Measurements from ENCODE around the gene ING1.
"Not testable (repeated sequence)": the region's sequence is repeated elsewhere in the genome, so short reads cannot be mapped to it uniquely, and the experiment has no call there.

Gene ING1

DNA sequence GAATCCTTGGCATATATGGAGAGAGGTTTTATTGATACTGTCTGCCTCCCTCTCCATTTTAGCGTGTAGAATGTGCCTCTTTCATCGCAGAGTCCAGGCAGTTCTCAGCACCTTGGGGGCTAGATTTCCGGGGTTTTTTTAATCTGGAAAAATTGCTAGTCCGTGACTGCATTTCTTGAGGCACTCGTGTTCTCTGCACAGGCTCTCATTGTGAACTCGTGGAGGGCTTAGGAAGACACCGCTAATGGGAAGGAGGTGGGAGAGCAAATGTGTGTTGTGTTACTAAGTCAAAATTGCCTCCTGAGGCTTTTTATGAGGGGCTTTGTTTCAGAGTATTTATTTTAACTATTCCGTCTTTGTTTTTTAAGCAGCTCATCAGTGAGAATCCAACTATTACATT lies 10.1 kb downstream of the ING1 start:
- Histone ChIP-seq H3K4me1 (ENCODE audit: insufficient read depth, low read length, poor library complexity, severe bottlenecking) (no peaks in the 10 kb centered on the region), H3K9ac (ENCODE audit: low read depth, low read length, poor library complexity, severe bottlenecking) (no peak overlapping the region), H3K9me2 (replicated peaks; ENCODE audit: low read depth, low read length) (no peaks in the 10 kb centered on the region), H2AFZ (ENCODE audit: low read length) (no peak overlapping the region), H3K4me3 (ENCODE audit: low read length, poor library complexity, severe bottlenecking) (no peak overlapping the region), H3K4me2 (ENCODE audit: low read depth, low read length, poor library complexity, severe bottlenecking) (no peak overlapping the region), H3K9me3 (ENCODE audit: insufficient read depth, low read depth, low read length) (no peaks in the 10 kb centered on the region), H3K36me3 (ENCODE audit: insufficient read depth, low read length) (peaks cover 29% of the 10 kb centered on the region; the same call in 1 of the 2 replicates), H3F3A (ENCODE audit: low read depth) (no peaks in the 10 kb centered on the region; the same call in 1 of the 2 replicates), H4K20me1 (ENCODE audit: insufficient read depth, low read length, poor library complexity, severe bottlenecking) (peaks cover 23% of the 10 kb centered on the region), H3K27me3 (ENCODE audit: insufficient read depth, low read length, poor library complexity, severe bottlenecking) (no peaks in the 10 kb centered on the region), H3K79me2 (ENCODE audit: insufficient read depth, low read length) (peaks cover 39% of the 10 kb centered on the region)
- TF ChIP-seq, protein P1, sequence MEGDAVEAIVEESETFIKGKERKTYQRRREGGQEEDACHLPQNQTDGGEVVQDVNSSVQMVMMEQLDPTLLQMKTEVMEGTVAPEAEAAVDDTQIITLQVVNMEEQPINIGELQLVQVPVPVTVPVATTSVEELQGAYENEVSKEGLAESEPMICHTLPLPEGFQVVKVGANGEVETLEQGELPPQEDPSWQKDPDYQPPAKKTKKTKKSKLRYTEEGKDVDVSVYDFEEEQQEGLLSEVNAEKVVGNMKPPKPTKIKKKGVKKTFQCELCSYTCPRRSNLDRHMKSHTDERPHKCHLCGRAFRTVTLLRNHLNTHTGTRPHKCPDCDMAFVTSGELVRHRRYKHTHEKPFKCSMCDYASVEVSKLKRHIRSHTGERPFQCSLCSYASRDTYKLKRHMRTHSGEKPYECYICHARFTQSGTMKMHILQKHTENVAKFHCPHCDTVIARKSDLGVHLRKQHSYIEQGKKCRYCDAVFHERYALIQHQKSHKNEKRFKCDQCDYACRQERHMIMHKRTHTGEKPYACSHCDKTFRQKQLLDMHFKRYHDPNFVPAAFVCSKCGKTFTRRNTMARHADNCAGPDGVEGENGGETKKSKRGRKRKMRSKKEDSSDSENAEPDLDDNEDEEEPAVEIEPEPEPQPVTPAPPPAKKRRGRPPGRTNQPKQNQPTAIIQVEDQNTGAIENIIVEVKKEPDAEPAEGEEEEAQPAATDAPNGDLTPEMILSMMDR (conservative IDR thresholded peaks at IDR 0.05; ENCODE audit: low read length) = no peak
- TF ChIP-seq EZH2phosphoT487 (IDR thresholded peaks at IDR 0.05; ENCODE audit: borderline replicate concordance) = no peak

DNA sequence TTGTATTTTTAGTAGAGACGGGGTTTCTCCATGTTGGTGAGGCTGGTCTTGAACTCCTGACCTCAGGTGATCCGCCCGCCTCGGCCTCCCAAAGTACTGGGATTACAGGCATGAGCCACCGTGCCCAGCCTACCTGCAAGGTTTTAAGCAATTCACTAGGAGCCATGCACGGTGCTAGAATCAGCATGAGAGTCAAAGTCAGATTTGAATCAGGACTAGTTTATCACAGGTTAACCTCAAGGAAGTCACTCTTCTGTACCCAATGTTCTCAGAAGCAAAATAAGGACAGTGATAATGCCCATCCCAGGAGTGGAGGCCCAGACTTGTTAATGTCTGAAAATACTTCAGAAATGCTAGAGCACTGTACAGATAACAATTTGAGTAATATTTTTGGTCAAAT lies 12.7 kb downstream of the ING1 start:
- H3K4me2 ChIP-seq (ENCODE audit: low read depth, low read length, poor library complexity, severe bottlenecking); H3K9me2 ChIP-seq (replicated peaks; ENCODE audit: low read depth, low read length); H3K27me3 ChIP-seq (ENCODE audit: insufficient read depth, low read length, poor library complexity, severe bottlenecking); H3K4me1 ChIP-seq (ENCODE audit: insufficient read depth, low read length, poor library complexity, severe bottlenecking); H3K4me3 ChIP-seq (ENCODE audit: low read length, poor library complexity, severe bottlenecking); H4K20me1 ChIP-seq (ENCODE audit: insufficient read depth, low read length, poor library complexity, severe bottlenecking); H3K9me3 ChIP-seq (ENCODE audit: insufficient read depth, low read depth, low read length); H2AFZ ChIP-seq (ENCODE audit: low read length); H3K9ac ChIP-seq (ENCODE audit: low read depth, low read length, poor library complexity, severe bottlenecking); H3F3A ChIP-seq (ENCODE audit: low read depth): not testable (repeated sequence)
- Histone ChIP-seq H3K79me2 (ENCODE audit: insufficient read depth, low read length) (peaks cover 14% of the 10 kb centered on the region), H3K36me3 (ENCODE audit: insufficient read depth, low read length) (peaks cover 10% of the 10 kb centered on the region; the same call in 1 of the 2 replicates)

DNA sequence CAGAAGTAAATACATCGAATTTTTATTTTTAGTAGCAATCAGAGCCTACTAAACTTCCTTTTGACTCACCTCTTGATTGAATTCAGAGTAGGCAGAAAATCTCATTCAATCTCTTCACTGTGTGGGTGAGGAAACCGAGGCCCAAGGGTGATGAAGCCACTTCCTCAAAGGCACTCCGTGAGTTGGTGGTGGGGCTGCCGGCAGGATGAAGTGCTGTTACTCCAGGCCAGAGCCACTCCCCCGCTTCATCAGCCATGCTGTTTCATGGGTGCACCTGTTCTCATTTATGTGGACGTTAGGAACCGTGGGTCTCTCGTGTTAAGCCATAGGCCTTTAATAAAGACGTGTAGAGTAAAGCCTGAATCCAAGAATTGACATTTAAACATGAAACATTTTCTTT lies 13.2 kb downstream of the ING1 start:
- Histone ChIP-seq H3F3A (ENCODE audit: low read depth) (no peaks in the 10 kb centered on the region; the same call in 1 of the 2 replicates), H3K9ac (ENCODE audit: low read depth, low read length, poor library complexity, severe bottlenecking) (no peak overlapping the region), H3K79me2 (ENCODE audit: insufficient read depth, low read length) (peaks cover 9% of the 10 kb centered on the region), H3K4me1 (ENCODE audit: insufficient read depth, low read length, poor library complexity, severe bottlenecking) (no peaks in the 10 kb centered on the region), H3K27me3 (ENCODE audit: insufficient read depth, low read length, poor library complexity, severe bottlenecking) (no peaks in the 10 kb centered on the region), H3K9me3 (ENCODE audit: insufficient read depth, low read depth, low read length) (no peaks in the 10 kb centered on the region), H3K9me2 (replicated peaks; ENCODE audit: low read depth, low read length) (no peaks in the 10 kb centered on the region), H3K4me3 (ENCODE audit: low read length, poor library complexity, severe bottlenecking) (no peak overlapping the region), H3K4me2 (ENCODE audit: low read depth, low read length, poor library complexity, severe bottlenecking) (no peak overlapping the region), H2AFZ (ENCODE audit: low read length) (no peak overlapping the region), H4K20me1 (ENCODE audit: insufficient read depth, low read length, poor library complexity, severe bottlenecking) (peaks cover 6% of the 10 kb centered on the region), H3K36me3 (ENCODE audit: insufficient read depth, low read length) (peaks cover 9% of the 10 kb centered on the region; the same call in 1 of the 2 replicates)
- TF ChIP-seq, protein P1 (conservative IDR thresholded peaks at IDR 0.05; ENCODE audit: low read length) = no peak
- no peak for TF ChIP-seq EZH2phosphoT487 (IDR thresholded peaks at IDR 0.05; ENCODE audit: borderline replicate concordance)

DNA sequence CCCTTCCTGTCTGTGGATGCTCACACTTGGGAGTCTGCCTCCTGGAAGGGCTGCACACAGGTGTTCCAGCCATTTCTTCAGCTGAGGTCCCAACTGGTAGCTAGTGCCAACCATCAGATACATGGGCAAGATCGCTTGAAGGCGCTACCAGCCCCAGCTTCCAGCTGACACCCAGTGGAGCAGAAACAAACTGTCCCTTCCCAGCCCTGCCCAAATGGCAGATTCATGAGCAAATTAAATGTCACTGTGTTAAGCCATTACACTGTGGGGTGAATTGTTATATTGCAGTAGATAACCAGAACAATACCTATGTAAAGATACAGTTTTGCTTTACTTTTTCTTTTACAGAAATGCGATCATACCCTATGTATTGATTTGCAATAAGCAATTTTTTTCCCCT lies 17.6 kb downstream of the ING1 start:
- H2AFZ ChIP-seq (ENCODE audit: low read length) = no peak overlapping the region
- TF ChIP-seq, protein P1 (conservative IDR thresholded peaks at IDR 0.05; ENCODE audit: low read length) = no peak
- no peak for TF ChIP-seq EZH2phosphoT487 (IDR thresholded peaks at IDR 0.05; ENCODE audit: borderline replicate concordance)

More for the DNA sequence above, 17.6 kb downstream of the ING1 start:
- Histone ChIP-seq H3K27me3 (ENCODE audit: insufficient read depth, low read length, poor library complexity, severe bottlenecking) (no peaks in the 10 kb centered on the region), H3K36me3 (ENCODE audit: insufficient read depth, low read length) (no peaks in the 10 kb centered on the region), H3K9me2 (replicated peaks; ENCODE audit: low read depth, low read length) (no peaks in the 10 kb centered on the region), H3F3A (ENCODE audit: low read depth) (no peaks in the 10 kb centered on the region), H3K9ac (ENCODE audit: low read depth, low read length, poor library complexity, severe bottlenecking) (no peak overlapping the region), H4K20me1 (ENCODE audit: insufficient read depth, low read length, poor library complexity, severe bottlenecking) (no peaks in the 10 kb centered on the region), H3K4me3 (ENCODE audit: low read length, poor library complexity, severe bottlenecking) (no peak overlapping the region), H3K79me2 (ENCODE audit: insufficient read depth, low read length) (no peaks in the 10 kb centered on the region), H3K4me2 (ENCODE audit: low read depth, low read length, poor library complexity, severe bottlenecking) (no peak overlapping the region), H3K4me1 (ENCODE audit: insufficient read depth, low read length, poor library complexity, severe bottlenecking) (no peaks in the 10 kb centered on the region), H3K9me3 (ENCODE audit: insufficient read depth, low read depth, low read length) (no peaks in the 10 kb centered on the region)

Measured in Loucy (cell line).